Glutamatergic neuron (in vitro differentiated cells): ENCODE measurements around the gene NCOA7. TPM values are rescaled to one million over a fixed set of nuclear protein-coding genes. Genes with fewer than 3 reads are reported as not detected.

Experiments used
- DNase-seq: peaks from one replicate; pipeline ENCODE4 v3.0.0; 2022
- H3K27ac Mint-ChIP-seq: one replicate; pipeline ENCODE4 v1.8.0; 2020; ENCODE audit warnings: mild to moderate bottlenecking, mixed read lengths, inconsistent platforms; ENCODE audit not compliant: unreplicated experiment
- H3K27me3 Mint-ChIP-seq: one replicate; pipeline ENCODE4 v1.8.0; 2020; ENCODE audit warnings: mild to moderate bottlenecking, moderate library complexity, mixed read lengths, inconsistent platforms; ENCODE audit not compliant: unreplicated experiment
- H3K36me3 Mint-ChIP-seq: one replicate; pipeline ENCODE4 v1.8.0; 2020; ENCODE audit warnings: mild to moderate bottlenecking, mixed read lengths, inconsistent platforms; ENCODE audit not compliant: unreplicated experiment
- H3K4me1 Mint-ChIP-seq: one replicate; pipeline ENCODE4 v1.8.0; 2020; ENCODE audit warnings: mild to moderate bottlenecking, low read depth, mixed read lengths, inconsistent platforms; ENCODE audit not compliant: unreplicated experiment
- H3K4me3 Mint-ChIP-seq: one replicate; pipeline ENCODE4 v1.8.0; 2020; ENCODE audit warnings: mild to moderate bottlenecking, mixed read lengths, inconsistent platforms; ENCODE audit not compliant: unreplicated experiment
- H3K9me3 Mint-ChIP-seq: one replicate; pipeline ENCODE4 v1.8.0; 2020; ENCODE audit warnings: mild to moderate bottlenecking, moderate library complexity, mixed read lengths, inconsistent platforms; ENCODE audit not compliant: unreplicated experiment
- total RNA-seq: library from RNA; stranded (reverse); fragmentation: NEBNext Ultra II Directional; extraction: Animal tissue kit (Norgen Biotek cat#: 25700); gene quantifications from one replicate; pipeline ENCODE4 v1.2.1, GENCODE V29; 2021; ENCODE audit not compliant: unreplicated experiment
- TF ChIP-seq, protein P1 (sequence below): fragments of 200-600 bp; sonication (generic); IDR thresholded peaks from one replicate; pipeline ENCODE4 v1.5.0; 2021; ENCODE audit not compliant: partially characterized antibody, unreplicated experiment

NCOA7 gene
- total RNA-seq, 1 donor from 2014 or later = 23.5 TPM

DNA sequence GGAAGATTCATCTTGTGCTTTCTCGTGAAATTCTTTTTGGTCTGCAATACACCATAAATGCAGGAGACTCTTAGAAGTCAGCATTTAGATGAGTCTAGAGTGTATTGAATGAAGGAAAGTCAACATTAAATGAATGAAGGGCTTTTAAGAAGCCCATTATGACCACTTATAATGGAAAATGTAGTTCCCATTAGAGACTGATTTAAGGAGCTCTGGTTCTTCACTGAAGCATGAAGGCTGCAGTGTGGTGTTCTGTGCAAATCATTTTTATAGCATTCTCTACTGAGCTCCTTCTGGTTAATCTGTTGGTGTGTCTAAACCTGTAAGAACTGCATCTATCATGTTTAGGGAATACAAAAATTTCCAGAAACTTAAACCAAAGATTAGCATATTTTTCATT, 19.7 kb downstream of the NCOA7 start:
- H3K4me3 Mint-ChIP-seq = no peak overlapping the region
- H3K9me3 Mint-ChIP-seq = no peaks in the 10 kb centered on the region
- no peaks in the 10 kb centered on the region for H3K36me3 Mint-ChIP-seq
- H3K4me1 Mint-ChIP-seq = peaks cover 11% of the 10 kb centered on the region
- TF ChIP-seq, protein P1, sequence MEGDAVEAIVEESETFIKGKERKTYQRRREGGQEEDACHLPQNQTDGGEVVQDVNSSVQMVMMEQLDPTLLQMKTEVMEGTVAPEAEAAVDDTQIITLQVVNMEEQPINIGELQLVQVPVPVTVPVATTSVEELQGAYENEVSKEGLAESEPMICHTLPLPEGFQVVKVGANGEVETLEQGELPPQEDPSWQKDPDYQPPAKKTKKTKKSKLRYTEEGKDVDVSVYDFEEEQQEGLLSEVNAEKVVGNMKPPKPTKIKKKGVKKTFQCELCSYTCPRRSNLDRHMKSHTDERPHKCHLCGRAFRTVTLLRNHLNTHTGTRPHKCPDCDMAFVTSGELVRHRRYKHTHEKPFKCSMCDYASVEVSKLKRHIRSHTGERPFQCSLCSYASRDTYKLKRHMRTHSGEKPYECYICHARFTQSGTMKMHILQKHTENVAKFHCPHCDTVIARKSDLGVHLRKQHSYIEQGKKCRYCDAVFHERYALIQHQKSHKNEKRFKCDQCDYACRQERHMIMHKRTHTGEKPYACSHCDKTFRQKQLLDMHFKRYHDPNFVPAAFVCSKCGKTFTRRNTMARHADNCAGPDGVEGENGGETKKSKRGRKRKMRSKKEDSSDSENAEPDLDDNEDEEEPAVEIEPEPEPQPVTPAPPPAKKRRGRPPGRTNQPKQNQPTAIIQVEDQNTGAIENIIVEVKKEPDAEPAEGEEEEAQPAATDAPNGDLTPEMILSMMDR = no peak
- H3K27me3 Mint-ChIP-seq = no peaks in the 10 kb centered on the region
- DNase-seq = no peak
- no peak overlapping the region for H3K27ac Mint-ChIP-seq

DNA sequence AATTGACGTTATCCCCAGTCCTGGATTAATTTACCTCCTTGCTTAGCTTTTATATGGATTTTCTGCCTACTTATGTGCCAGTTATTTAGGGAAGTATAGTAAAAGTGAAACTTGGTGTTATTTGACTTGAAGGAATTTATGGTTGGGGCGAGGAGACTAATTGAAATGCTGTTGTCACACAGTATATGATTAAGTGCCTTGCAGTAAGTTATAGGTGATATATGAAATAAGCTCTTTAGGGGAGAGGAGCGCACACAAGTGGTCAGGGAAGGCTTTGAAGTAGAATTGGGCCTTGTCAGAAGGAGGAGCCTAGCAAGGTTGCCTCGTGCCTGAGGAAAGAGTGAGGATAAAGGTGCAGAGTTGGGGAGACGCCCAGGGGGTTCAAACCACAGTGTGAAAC, 20.5 kb downstream of the NCOA7 start:
- peaks cover 11% of the 10 kb centered on the region for H3K4me1 Mint-ChIP-seq
- TF ChIP-seq, protein P1 = no peak

DNA sequence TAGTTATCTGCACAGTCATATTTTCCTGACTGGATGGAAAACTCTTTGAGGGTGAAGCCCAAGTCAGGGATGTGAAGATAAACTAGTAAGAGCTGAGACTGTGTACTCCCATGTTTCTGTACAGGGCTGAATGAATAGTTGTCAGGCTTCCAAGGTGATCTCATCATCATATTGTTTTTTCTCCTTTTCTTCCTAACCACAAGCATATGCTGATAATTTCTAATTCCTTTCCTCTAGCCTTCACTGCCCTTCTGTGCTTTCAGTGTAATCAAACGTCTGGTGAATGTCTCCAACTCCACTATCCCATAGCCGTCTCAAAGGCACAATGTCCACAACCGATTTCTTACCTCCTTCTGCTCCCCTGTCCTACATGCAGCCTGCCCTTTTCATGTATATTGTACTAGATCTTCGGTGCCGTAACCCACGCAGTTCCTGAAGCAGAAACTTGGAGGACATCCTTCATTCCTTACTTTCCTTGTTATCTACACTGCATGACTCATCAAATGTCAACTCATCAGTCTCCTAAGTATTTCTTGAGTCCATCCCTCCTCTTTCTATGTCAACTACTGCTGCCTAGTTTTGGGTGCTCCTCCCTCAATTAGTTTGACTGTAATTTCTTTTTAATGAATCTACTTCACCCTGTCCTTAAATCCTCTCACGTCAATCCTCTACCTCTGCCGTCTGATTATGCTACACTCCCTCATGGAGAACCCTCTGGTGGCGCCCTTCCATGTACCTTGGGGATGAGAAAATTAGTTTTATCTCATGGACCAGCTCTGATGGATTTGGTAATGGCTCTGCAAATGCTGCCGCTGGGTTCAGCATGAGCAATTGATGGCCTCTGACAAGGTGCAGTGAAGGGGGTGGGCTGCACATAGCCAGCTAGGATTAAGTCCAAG, 21.9 kb downstream of the NCOA7 start:
- no peaks in the 10 kb centered on the region for H3K36me3 Mint-ChIP-seq
- DNase-seq = no peak
- H3K27ac Mint-ChIP-seq = no peak overlapping the region
- no peaks in the 10 kb centered on the region for H3K9me3 Mint-ChIP-seq
- peak overlapping the region; percentile 5 for H3K4me3 Mint-ChIP-seq
- H3K27me3 Mint-ChIP-seq = no peaks in the 10 kb centered on the region
- TF ChIP-seq, protein P1 = no peak
- H3K4me1 Mint-ChIP-seq = peaks cover 11% of the 10 kb centered on the region

More for the DNA sequence above, 20.5 kb downstream of the NCOA7 start:
- Mint-ChIP-seq H3K27ac (no peak overlapping the region), H3K4me3 (no peak overlapping the region), H3K36me3 (no peaks in the 10 kb centered on the region), H3K27me3 (no peaks in the 10 kb centered on the region), H3K9me3 (no peaks in the 10 kb centered on the region)
- DNase-seq = no peak

DNA sequence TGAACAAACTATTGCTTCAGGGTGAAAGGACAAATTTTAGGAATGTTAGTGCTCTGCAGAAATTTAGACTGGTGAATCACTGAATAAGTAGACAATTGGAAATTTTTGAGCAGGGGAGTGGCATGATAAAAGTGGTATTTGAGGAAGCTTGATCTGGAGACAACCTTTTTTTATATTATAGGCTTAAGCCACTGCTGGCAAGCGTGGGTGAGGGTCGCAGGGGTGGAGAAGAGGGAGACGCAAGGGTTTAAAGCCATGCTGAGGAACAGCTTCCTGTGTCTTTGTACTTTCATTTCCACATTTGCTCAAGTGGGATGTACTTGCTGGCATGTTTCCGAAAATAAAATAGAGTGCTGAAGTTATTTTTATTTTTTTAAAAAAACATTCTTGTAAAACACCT, 23.7 kb downstream of the NCOA7 start:
- peaks cover 20% of the 10 kb centered on the region for H3K4me1 Mint-ChIP-seq
- H3K9me3 Mint-ChIP-seq = no peaks in the 10 kb centered on the region
- H3K4me3 Mint-ChIP-seq = no peak overlapping the region
- TF ChIP-seq, protein P1 = no peak
- no peak for DNase-seq
- H3K27me3 Mint-ChIP-seq = no peaks in the 10 kb centered on the region
- no peaks in the 10 kb centered on the region for H3K36me3 Mint-ChIP-seq
- H3K27ac Mint-ChIP-seq = no peak overlapping the region
